Urinary bladder (tissue), 4 donors: ENCODE results near the gene ACP4. TPM values are rescaled to one million over a fixed set of nuclear protein-coding genes. Genes with fewer than 3 reads are reported as not detected.
"Not testable (repeated sequence)": the region's sequence is repeated elsewhere in the genome, so short reads cannot be mapped to it uniquely, and the experiment has no call there.

Experiments
- DNase-seq: peaks from one replicate; pipeline ENCODE4 v3.0.0-alpha.2; 2015; ENCODE audit errors: extremely low spot score
- H3K27ac ChIP-seq: one replicate; pipeline ENCODE4 v1.5.1; 2013; ENCODE audit warnings: low read depth, mild to moderate bottlenecking, moderate library complexity
- H3K36me3 ChIP-seq: one replicate; pipeline ENCODE4 v1.6.1; 2013; ENCODE audit warnings: mild to moderate bottlenecking, moderate library complexity; ENCODE audit not compliant: insufficient read depth
- H3K4me1 ChIP-seq: one replicate; pipeline ENCODE4 v1.6.1; 2013; ENCODE audit warnings: mild to moderate bottlenecking, moderate library complexity; ENCODE audit not compliant: insufficient read depth
- H3K4me3 ChIP-seq: one replicate; pipeline ENCODE4 v1.5.1; 2013; ENCODE audit warnings: low read depth, low read length
- WGBS: extraction: QIAGEN DNeasy Blood & Tissue Kit; methylation state at CpG from one replicate; pipeline ENCODE4 v1.1.7; 2013; 5-methylcytosine and 5-hydroxymethylcytosine counted together
- polyA plus RNA-seq: library from polyadenylated mRNA; stranded (reverse); fragments of 200-250 nt; gene quantifications from one replicate; pipeline ENCODE4 v1.2.3, GENCODE V29; 2013
- total RNA-seq: library from RNA; depleted of rRNA; stranded (reverse); fragments of >200 nt; gene quantifications from one replicate; pipeline ENCODE4 v1.2.3, GENCODE V29; 2014
- donor health status: healthy with polysubstance abuse.
- donor health status: healthy.

Gene ACP4, protein sequence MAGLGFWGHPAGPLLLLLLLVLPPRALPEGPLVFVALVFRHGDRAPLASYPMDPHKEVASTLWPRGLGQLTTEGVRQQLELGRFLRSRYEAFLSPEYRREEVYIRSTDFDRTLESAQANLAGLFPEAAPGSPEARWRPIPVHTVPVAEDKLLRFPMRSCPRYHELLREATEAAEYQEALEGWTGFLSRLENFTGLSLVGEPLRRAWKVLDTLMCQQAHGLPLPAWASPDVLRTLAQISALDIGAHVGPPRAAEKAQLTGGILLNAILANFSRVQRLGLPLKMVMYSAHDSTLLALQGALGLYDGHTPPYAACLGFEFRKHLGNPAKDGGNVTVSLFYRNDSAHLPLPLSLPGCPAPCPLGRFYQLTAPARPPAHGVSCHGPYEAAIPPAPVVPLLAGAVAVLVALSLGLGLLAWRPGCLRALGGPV
- not detected for total RNA-seq
- polyA plus RNA-seq: not detected

DNA sequence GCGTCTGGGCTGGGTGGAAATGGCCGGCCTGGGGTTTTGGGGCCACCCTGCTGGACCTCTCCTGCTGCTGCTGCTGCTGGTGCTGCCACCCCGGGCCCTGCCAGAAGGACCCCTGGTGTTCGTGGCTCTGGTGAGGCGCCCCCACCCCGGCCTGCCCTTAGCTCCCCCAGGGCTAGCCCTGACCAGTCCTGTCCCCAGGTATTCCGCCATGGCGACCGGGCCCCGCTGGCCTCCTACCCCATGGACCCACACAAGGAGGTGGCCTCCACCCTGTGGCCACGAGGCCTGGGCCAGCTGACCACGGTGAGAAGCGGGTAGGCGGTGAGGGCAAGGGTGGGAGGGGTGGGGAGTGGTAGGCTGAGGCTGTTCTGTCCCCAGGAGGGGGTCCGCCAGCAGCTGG lies at the start of gene ACP4:
TSS of gene ACP4 (plus strand) at position 20 of the 400 bp plus-strand sequence. CDS start at position 20, 0 bp downstream.
- DNase-seq: no peak
- Histone ChIP-seq H3K36me3 (no peaks in the 10 kb centered on the region), H3K4me1 (no peaks in the 10 kb centered on the region), H3K4me3 (no peak within 1 kb of the TSS), H3K27ac (no peak within 1 kb of the TSS)
- 86% methylated on average over 15 of the region's 15 CpGs for WGBS

- Histone ChIP-seq H3K27ac (no peak overlapping the region), H3K36me3 (no peaks in the 10 kb centered on the region), H3K4me1 (no peaks in the 10 kb centered on the region), H3K4me3 (no peak overlapping the region)
- 58% methylated on average over 18 of the region's 18 CpGs for WGBS
- DNase-seq: no peak
These were observed 48.9 kb upstream of the ACP4 start for GRCh38 chr19:50741179-50741933.

GRCh38 chr19:50743537-50743936 lies 46.7 kb upstream of the ACP4 start:
- Histone ChIP-seq H3K36me3 (no peaks in the 10 kb centered on the region), H3K4me3 (no peak overlapping the region), H3K4me1 (no peaks in the 10 kb centered on the region), H3K27ac (no peak overlapping the region)
- DNase-seq: no peak
- WGBS: 91% methylated on average over 6 of the region's 6 CpGs

GRCh38 chr19:50745221-50745620 lies 45.0 kb upstream of the ACP4 start:
- Histone ChIP-seq H3K4me1 (no peaks in the 10 kb centered on the region), H3K4me3 (no peak overlapping the region), H3K27ac (no peak overlapping the region), H3K36me3 (no peaks in the 10 kb centered on the region)
- DNase-seq: no peak
- WGBS: 52% methylated on average over 10 of the region's 10 CpGs

DNA sequence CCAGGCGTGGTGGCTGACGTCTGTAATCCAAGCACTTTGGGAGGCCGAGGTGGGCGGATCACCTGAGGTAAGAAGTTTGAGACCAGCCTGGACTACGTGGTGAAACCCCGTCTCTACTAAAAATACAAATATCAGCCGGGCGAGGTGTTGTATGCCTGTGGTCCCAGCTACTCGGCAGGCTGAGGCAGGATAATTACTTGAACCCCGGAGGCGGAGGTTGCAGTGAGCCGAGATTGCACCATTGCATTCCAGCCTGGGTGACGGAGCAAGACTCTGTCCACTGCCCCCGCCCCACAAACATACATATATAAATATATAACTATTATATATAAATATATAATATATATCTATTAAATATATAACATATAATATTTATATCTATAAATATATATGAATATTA lies 43.1 kb upstream of the ACP4 start:
- WGBS: 89% methylated on average over 14 of the region's 14 CpGs
- not testable (repeated sequence) for DNase-seq, H3K4me1 ChIP-seq, H3K27ac ChIP-seq, H3K4me3 ChIP-seq, H3K36me3 ChIP-seq

- DNase-seq: no peak
- Histone ChIP-seq H3K27ac (no peak overlapping the region), H3K4me1 (no peaks in the 10 kb centered on the region), H3K36me3 (no peaks in the 10 kb centered on the region), H3K4me3 (no peak overlapping the region)
- WGBS: 59% methylated on average over 6 of the region's 6 CpGs
These were observed 40.7 kb upstream of the ACP4 start for GRCh38 chr19:50749490-50749889.

- no peak for DNase-seq
- Histone ChIP-seq H3K27ac (no peak overlapping the region), H3K36me3 (no peaks in the 10 kb centered on the region), H3K4me1 (no peaks in the 10 kb centered on the region), H3K4me3 (no peak overlapping the region)
- 70% methylated on average over 15 of the region's 15 CpGs for WGBS
These were observed 40.2 kb upstream of the ACP4 start for GRCh38 chr19:50750010-50750409.

GRCh38 chr19:50753879-50754278 lies 36.3 kb upstream of the ACP4 start:
- no peak for DNase-seq
- 82% methylated on average over 4 of the region's 4 CpGs for WGBS

DNA sequence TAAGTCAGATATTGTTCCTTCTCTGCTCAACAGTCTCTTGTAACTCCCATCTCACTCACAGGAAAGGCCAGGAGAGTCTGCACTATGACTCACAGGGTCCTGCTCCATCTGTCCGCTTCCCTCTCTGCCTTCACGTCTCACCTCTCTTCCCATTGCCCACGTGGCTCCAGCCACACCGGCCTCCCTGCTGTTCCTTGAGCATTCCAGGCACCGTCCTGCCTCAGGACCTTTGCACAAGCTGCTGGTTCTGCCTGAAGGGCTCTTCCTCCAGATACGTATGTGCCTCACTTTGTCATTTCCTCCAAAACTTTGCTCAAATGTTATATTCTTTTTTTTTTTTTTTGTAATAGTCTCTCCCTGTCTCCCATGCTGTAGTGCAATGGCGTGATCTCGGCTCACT lies 34.0 kb upstream of the ACP4 start:
- H3K4me1 ChIP-seq, DNase-seq, H3K4me3 ChIP-seq, H3K36me3 ChIP-seq, H3K27ac ChIP-seq: not testable (repeated sequence)
- WGBS: 70% methylated on average over 8 of the region's 8 CpGs

More at GRCh38 chr19:50753879-50754278, 36.3 kb upstream of the ACP4 start:
- H3K36me3 ChIP-seq: no peaks in the 10 kb centered on the region
- no peak overlapping the region for H3K27ac ChIP-seq
- no peaks in the 10 kb centered on the region for H3K4me1 ChIP-seq
- no peak overlapping the region for H3K4me3 ChIP-seq

GRCh38 chr19:50757624-50758023 lies 32.6 kb upstream of the ACP4 start:
- not testable (repeated sequence) for H3K4me3 ChIP-seq, H3K27ac ChIP-seq, DNase-seq, H3K36me3 ChIP-seq, H3K4me1 ChIP-seq
- WGBS: 91% methylated on average over 3 of the region's 3 CpGs

GRCh38 chr19:50759076-50759475 lies 31.1 kb upstream of the ACP4 start:
- not testable (repeated sequence) for H3K27ac ChIP-seq, H3K4me3 ChIP-seq, H3K4me1 ChIP-seq, DNase-seq, H3K36me3 ChIP-seq
- 83% methylated on average over 18 of the region's 18 CpGs for WGBS

GRCh38 chr19:50759886-50760285 lies 30.3 kb upstream of the ACP4 start:
- Histone ChIP-seq H3K4me1 (no peaks in the 10 kb centered on the region), H3K4me3 (no peak overlapping the region), H3K27ac (no peak overlapping the region), H3K36me3 (no peaks in the 10 kb centered on the region)
- DNase-seq: no peak
- WGBS: 81% methylated on average over 4 of the region's 4 CpGs

DNA sequence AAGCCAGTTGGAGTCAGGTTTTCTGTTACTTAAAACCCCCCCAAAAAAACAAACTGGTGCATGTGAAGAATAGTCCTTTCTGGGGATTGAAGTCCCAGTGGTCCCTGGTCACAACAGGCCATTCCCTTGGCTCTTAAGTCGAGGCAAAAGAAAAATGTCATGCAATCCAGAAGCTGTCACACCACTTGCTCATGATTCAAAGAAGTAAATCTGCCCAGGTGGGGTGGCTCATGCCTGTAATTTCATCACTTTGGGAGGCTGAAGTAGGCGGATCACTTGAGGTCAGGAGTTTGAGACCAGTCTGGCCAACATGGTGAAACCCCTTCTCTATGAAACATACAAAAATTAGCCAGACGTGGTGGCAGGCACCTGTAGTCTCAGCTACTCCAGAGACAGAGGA lies 28.7 kb upstream of the ACP4 start:
- DNase-seq, H3K36me3 ChIP-seq, H3K4me3 ChIP-seq, H3K27ac ChIP-seq, H3K4me1 ChIP-seq: not testable (repeated sequence)
- WGBS: 60% methylated on average over 3 of the region's 3 CpGs

- not testable (repeated sequence) for H3K36me3 ChIP-seq, DNase-seq, H3K27ac ChIP-seq, H3K4me3 ChIP-seq, H3K4me1 ChIP-seq
- WGBS: 59% methylated on average over 13 of the region's 13 CpGs
These were observed 26.7 kb upstream of the ACP4 start for GRCh38 chr19:50763521-50763920.
